GM19099 (cell line): ENCODE results near the gene IDH3B.
A peak's percentile ranks its signal among the peaks of the same experiment; 100 is the strongest.

Experiments used
- POLR2A ChIP-seq: IDR thresholded peaks from 3 replicates; pipeline ENCODE4 v1.6.1; 2011; ENCODE audit warnings: low read depth; ENCODE audit not compliant: insufficient read length; ENCODE audit errors: extremely low read depth

Gene IDH3B

GRCh38 chr20:2663887-2664719 is at the start of gene IDH3B:
TSS of gene IDH3B (minus strand) at chr20:2664216. CDS start at chr20:2664188, 28 bp downstream.
- TF ChIP-seq POLR2A: peak; percentile 95

GRCh38 chr20:2713285-2713684 is 49.3 kb upstream of the IDH3B start:
- TF ChIP-seq POLR2A: no peak

DNA sequence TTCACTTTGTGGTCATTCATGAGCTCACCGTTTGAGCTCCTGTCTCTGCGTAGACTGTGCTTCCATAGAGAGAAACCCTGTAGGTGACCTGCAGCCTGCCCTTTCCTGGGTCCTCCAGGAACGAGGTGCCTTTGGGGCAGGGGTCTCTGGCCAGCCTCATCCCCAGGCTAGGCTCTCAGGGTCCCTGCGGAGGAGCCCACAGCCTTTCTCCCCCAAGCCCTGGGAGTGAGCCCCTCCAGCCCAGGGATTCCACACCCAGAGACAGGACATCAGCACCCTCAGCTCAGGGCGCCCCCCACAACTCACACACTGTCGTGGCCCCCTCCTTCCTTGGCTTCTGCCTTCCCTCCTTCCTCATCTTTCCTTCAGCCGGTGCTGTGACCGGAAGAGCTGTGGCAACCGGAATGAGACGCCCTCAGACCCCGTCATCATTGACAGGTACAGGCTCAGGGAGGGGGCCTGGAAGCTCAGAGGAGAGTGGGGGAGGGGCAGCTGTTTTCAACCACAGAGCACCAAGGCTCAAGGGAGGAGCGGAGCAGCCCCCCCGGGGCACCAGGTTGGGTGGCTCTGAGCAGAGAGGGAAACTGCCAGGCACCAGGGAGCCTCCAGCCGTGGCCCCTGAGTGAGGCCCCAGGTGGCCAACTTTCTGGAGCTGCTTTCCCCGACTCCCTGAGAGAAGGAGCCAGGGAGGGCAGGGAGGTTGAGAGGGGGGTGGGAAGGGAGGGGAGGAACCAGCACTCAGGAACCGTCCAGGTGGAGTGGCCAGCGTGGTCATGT is 45.4 kb upstream of the IDH3B start:
- no peak for TF ChIP-seq POLR2A

DNA sequence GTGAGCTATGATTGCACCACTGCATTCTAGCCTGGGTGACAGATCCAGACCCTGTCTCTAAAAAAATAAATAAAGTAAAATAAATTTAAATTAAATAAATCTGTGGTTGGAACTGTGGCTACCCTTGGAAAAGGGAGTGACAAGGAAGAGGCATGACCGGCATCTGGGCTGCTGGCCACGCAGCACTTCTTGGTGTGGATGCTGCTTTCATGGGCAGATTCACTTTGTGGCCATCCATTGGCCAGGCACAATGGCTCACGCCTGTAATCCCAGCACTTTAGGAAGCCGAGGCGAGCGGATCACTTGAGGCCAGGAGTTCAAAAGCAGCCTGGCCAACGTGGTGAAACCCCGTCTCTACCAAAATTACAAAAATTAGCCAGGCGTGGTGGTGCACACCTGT is 44.6 kb upstream of the IDH3B start:
- TF ChIP-seq POLR2A: no peak

GRCh38 chr20:2708073-2708415 is 44.0 kb upstream of the IDH3B start:
- TF ChIP-seq POLR2A: no peak

GRCh38 chr20:2707353-2708072 is 43.5 kb upstream of the IDH3B start:
- no peak for TF ChIP-seq POLR2A

DNA sequence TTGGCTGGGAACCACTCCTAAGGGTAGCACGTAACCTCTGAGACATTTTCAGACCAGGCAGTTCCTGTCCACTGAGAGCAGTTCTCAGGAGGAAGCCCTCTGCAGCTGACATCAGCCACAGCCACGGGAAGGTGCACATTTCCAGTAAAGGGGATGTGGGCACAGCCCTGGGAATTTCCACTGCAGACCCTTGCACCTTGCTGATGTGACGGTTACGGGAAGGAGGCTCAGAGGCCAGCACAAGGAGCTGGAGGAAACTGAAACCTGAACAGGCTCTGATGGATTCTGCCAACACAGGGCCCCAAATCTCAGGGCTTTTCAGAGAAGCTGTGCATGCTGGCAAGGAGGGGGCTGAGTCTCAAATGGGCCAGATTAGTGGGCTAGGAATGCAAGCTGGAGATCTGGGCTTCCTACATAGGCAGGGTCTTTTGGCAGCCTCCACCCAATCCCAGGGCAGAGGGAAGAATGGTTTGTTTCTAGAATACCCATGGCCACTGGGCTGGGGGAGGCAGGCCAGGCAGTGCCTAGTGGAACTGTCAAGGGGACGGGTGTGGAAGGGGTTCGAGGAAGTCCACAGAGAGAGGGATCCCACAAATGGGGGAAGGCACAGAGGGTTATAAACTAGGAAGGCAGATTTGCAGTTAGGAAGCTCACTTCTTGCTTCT is 42.8 kb upstream of the IDH3B start:
- TF ChIP-seq POLR2A: no peak

- TF ChIP-seq POLR2A: no peak
These were observed 42.1 kb upstream of the IDH3B start for GRCh38 chr20:2705931-2706645.

DNA sequence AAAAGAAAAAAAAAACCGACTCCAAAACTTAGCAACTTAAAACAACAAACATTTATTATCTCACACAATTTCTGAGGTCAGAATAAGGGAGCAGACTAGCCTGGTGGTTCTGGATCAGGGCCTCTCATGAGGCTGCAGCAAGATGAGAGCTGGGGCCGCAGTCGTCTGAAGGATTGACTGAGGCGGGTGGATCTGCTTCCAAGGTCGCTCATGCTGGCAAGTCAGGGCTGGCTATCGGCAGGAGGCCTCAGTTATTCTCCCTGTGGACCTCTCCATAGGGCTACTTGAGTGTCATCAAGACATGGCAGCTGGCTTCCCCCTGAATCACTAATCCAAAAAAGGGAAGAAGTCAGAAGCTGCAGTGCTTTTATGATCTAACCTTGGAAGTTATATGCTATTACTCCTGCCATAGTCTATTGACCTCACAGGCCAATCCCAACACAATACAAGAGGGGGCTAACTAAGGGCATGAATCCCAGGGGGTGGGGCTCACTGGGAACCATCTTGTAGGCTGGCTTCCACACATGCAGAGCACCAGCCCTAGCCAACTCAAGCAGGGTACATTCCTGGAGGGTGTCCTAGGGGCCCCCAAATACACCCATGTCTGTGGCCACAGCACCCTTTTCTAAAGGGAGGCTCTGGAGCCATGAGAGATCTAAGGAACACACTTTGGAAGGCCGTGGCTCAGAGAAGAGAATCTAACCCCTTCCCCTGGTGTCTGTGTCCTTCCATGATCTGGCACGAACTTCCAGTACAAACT is 39.9 kb upstream of the IDH3B start:
- no peak for TF ChIP-seq POLR2A

GRCh38 chr20:2701671-2702081 is 37.7 kb upstream of the IDH3B start:
- no peak for TF ChIP-seq POLR2A

GRCh38 chr20:2700913-2701620 is 37.1 kb upstream of the IDH3B start:
- no peak for TF ChIP-seq POLR2A

DNA sequence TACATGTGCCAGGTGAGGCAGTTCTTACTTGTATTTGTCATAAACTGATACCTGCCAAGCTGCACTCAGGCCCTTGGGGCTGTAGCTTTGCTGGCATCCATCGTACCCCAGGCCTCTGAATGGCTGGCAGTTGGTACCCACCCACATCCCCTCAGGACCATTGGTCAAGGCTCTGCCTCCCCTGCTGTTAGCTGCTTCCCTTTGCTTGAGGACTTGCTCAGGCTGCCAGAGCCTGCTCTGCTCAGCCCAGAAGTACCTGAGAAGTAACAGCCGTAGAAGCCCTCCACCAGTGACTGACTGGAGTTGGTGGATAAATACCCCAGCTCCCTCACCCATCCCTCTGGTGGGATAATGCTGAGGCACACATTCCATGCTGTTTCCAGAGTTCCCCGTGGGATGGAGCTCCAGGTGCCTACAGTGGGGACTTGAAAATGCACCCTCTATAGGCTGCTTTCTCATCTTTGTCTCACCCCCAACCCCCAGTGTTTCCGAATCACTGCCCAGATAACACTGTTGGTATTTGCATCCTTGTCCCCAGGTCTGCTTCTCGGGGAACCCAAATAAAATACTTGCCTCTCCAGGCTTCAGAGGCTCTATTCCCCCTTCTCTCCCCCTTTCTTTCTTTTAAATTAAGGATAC is 35.9 kb upstream of the IDH3B start:
- TF ChIP-seq POLR2A: no peak

GRCh38 chr20:2698912-2699311 is 34.9 kb upstream of the IDH3B start:
- TF ChIP-seq POLR2A: no peak
